GM19324 (cell line): ENCODE data around the gene ZNF324B.
A peak's percentile ranks its signal among the peaks of the same experiment; 100 is the strongest.
"Not testable (repeated sequence)": the region's sequence is repeated elsewhere in the genome, so short reads cannot be mapped to it uniquely, and the experiment has no call there.

Experiments
- ATAC-seq: cut with Tn5 transposase; IDR thresholded peaks from one replicate; pipeline ENCODE4 v1.9.1; 2021; ENCODE audit warnings: mild to moderate bottlenecking, moderate library complexity; ENCODE audit not compliant: unreplicated experiment, low FRiP score

The ZNF324B gene

GRCh38 chr19:58451358-58452101, at the start of gene ZNF324B:
TSS of gene ZNF324B (plus strand) at chr19:58451622. CDS start at chr19:58453702, 2,080 bp downstream.
- ATAC-seq, result peak; percentile 97

- ATAC-seq, result no peak
Measured at GRCh38 chr19:58401840-58402421, 49.5 kb upstream of the ZNF324B start.

DNA sequence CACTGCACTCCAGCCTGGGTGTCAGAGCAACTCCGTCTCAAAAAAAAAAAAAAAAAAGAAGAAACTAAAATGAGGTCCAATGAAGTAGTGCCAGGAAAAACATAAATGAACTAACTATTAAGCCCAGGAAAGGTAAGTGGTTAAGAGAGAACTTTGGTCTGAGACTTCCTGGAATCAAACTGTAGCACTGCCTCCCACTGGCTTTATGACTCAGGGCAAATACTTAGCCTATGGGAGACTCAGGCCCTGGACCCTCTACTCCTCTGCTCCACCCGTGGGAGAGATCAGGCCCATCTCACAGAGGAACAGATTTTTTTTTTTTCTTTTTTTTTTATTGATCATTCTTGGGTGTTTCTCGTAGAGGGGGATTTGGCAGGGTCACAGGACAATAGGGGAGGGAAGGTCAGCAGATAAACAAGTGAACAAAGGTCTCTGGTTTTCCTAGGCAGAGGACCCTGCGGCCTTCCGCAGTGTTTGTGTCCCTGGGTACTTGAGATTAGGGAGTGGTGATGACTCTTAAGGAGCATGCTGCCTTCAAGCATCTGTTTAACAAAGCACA, 47.4 kb upstream of the ZNF324B start:
- not testable (repeated sequence) for ATAC-seq

DNA sequence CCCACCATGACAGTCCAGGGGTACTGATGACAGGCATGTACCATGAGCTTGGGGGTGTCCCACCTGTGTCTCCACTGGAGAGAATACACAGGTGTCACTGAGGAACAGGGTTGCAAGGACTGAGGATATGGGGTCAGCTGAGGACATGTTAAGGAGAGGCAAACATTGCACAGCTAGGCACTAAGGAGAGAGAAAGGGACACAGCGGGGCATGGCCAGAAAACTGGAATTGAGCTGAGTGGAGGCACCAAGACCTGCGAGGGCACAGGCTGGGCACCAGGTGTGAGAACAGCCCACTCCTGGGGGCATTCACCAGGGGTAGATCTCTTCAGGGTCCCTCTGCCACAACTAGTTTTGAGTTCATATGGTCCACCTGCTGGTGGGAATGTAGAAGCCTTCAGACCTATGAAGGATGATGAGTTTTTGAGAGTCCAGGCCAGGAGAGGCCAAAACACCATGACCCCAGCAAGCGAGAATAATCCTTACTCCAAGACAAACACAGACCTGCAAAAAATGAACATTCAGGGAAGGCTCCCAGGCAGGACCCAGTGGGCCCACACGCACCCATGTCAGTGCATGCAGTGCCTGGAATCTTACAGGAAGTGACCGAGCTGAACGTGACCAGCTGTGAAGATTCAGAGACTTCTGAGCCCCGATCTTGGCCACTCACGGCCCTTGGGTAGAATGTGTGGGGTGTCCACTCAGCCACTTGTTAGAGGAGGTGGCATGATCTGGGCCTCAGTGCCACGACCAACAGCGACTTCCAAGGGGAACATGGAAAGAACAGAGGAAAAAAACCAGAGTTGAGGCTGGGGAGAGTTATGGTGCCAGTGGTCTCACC, 44.4 kb upstream of the ZNF324B start:
- ATAC-seq, result no peak

DNA sequence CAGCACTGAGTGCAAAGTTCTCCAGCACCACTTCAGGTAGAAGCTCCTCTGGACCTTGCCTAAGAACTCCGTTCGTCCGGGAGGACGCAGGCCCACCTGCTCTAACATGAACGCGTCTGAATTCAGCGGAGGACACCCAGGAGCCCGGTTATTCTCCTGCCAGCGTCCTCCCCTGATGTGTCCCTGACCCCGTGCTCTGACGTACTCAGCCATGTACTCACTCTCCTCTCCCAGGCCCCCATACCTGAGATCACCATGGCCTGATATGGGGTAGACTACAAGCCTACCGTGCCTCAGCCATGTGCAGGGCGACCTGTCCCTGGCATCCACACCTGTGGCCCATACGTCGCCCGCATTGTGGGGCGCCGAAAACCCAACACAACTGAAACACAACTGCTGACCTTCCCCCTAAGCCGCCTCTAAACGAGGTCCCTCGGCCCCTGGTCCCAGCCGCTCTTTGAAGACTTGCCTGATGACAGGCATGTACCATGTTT, 43.7 kb upstream of the ZNF324B start:
- ATAC-seq, result no peak

DNA sequence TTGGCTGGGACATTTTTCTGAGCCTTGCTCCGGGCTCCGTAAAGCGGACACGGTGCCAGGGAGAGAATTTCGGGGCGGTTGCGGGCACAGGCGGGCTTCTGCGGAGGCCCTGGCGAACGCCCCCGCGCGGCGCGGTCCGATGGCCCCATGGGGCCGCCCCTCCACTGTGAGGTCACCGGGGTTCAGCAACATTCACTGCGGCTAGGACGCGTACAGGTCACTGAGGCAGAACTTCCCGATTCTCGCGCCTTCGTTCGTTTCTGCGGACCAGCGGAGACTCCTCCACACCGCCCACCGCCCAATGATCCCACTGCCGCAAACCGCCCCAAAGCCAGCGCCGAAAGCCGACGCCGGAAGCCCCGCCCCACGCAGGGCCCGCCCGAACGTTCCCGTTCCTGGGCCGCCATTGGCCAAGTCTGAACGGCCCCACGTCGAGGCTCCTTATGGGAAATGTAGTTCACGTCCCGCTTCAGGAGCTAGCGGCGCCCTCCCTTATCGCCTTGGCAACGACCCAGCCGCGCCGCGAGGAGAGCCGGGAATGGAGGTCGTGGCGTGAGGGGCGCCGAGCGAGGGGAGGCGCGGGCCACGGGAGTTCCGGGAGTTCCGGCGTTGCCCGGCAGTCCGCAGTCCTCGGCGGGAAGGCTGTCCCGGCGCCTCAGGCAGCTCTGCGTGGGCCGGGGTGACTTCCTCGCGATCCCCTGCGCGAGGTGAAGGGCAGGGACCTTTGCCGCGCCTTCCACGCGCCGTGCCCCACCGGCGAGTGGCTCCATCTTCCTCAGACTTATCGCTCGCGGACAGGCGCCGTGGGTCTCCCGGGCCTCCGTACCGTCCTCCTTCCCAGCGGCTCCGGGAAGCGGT, 43.0 kb upstream of the ZNF324B start, which contains the start of gene ZNF584:
Gene ZNF584 (plus strand): TSS at position 498 of the 858 bp plus-strand sequence. CDS start 499 bp downstream, outside the sequence.
- peak; percentile 92 for ATAC-seq

- ATAC-seq, result peak; percentile 16
Measured at GRCh38 chr19:58409010-58409790, 42.2 kb upstream of the ZNF324B start.

DNA sequence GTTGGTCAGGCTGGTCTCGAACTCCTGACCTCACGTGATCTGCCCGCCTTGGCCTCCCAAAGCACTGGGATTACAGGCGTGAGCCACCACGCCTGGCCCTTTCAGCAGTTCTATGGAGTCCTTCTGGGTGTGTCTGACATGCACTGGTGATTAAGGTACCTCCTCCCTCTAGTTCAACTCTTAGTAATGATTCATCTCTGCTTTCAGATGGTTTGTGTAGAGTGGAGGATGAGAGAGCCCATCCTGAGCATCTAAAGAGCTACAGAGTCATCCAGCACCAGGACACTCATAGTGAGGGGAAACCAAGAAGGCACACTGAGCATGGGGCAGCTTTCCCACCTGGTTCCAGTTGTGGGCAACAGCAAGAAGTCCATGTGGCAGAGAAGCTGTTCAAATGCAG, 34.8 kb upstream of the ZNF324B start:
- no peak for ATAC-seq

- ATAC-seq, result no peak
Measured at GRCh38 chr19:58417071-58417470, 34.4 kb upstream of the ZNF324B start.

DNA sequence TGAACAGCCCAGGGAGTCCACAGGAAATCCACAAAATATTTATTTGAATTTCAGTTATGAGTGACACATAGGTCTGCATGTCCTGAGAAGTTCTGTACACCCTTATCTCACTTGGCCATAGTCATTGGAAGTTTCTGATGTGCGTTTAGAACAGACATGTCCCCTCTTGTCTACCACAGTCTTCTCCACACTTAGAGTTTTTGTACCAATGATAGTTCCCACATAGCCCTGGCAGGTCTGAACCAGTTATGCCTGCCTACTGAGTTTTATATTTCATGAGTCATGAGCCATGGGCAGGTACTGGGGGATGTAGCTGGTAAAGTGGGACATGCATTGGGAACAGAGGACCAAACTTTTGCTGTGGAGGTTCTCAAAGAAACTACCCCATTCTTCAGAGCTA, 22.8 kb upstream of the ZNF324B start:
- ATAC-seq, result no peak

DNA sequence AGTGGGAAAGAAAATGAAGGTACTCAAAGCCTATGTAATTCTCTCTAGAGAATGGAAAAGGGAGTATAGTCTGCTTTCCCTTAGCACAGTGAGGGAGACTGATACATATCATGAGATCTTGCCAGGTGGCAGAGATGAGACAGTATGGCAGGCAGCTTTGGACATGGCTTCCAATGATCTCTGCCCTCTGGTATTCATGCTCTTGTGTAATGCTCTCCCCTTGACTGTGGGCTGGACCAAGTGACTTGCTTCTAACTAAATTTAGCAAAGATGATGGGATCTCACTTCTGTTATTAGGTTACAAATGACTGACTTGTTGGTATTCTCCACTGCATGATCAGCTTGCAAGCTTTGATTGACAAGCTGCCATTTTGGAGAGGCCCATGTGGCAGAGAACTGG, 21.7 kb upstream of the ZNF324B start:
- ATAC-seq, result no peak

- no peak for ATAC-seq
Measured at GRCh38 chr19:58434217-58434616, 17.2 kb upstream of the ZNF324B start.

- peak; percentile 96 for ATAC-seq
Measured at GRCh38 chr19:58439576-58440554, 11.6 kb upstream of the ZNF324B start, which contains the start of gene ZNF132. TSS of gene ZNF132 (minus strand) at chr19:58440153. CDS start at chr19:58439821, 332 bp downstream.

- no peak for ATAC-seq
Measured at GRCh38 chr19:58440556-58440955, 10.9 kb upstream of the ZNF324B start.

DNA sequence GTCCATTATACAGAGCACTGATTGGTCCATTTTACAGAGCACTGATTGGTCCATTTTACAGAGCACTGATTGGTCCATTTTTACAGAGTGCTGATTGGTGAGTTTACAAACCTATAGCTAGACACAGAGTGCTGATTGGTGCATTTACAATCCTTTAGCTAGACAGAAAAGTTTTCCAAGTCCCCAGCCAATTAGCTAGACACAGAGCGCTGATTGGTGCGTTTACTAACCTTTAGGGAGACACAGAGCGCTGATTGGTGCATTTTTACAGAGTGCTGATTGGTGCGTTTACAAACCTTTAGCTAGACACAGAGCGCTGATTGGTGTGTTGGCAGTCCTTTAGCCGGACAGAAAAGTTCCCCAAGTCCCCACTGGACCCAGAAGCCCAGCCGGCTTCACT, 8.4 kb upstream of the ZNF324B start:
- not testable (repeated sequence) for ATAC-seq

- ATAC-seq, result not testable (repeated sequence)
Measured at GRCh38 chr19:58448860-58449259, 2.6 kb upstream of the ZNF324B start.

- ATAC-seq, result not testable (repeated sequence)
Measured at GRCh38 chr19:58449980-58450379, 1.4 kb upstream of the ZNF324B start.
